Kidney epithelial cell (primary cell): ENCODE measurements around the gene DNAI7. TPM values are rescaled to one million over a fixed set of nuclear protein-coding genes. Genes with fewer than 3 reads are reported as not detected.

Source experiments
- DNase-seq: peaks from one replicate; pipeline ENCODE4 v3.0.0-alpha.2; 2010; ENCODE audit warnings: low read depth
- H3K27me3 ChIP-seq: 2 replicates; pipeline ENCODE4 v1.6.0; 2011; ENCODE audit warnings: low read length; ENCODE audit not compliant: control insufficient read depth, insufficient read depth
- H3K36me3 ChIP-seq: 2 replicates; pipeline ENCODE4 v1.5.1; 2011; ENCODE audit warnings: low read length; ENCODE audit not compliant: control insufficient read depth, insufficient read depth
- H3K4me3 ChIP-seq: 2 replicates; pipeline ENCODE4 v1.5.1; 2011; ENCODE audit warnings: low read depth, mild to moderate bottlenecking, control low read depth, low read length
- total RNA-seq: library from RNA; depleted of rRNA; stranded (reverse); fragments of >200 nt; gene quantifications from 2 replicates; pipeline ENCODE4 v1.2.3, GENCODE V29; 2015
- TF ChIP-seq, protein P1 (sequence below): IDR thresholded peaks from 2 replicates; pipeline ENCODE4 v1.5.1; 2011; ENCODE audit warnings: mild to moderate bottlenecking, moderate library complexity, low read length, control low read depth, inconsistent platforms; ENCODE audit not compliant: insufficient read depth, poor library complexity, severe bottlenecking

Gene DNAI7
- total RNA-seq, 1 donor from 2014 or later = not detected

GRCh38 chr12:25113651-25114050 is 81.3 kb downstream of the DNAI7 start:
- TF ChIP-seq, protein P1, sequence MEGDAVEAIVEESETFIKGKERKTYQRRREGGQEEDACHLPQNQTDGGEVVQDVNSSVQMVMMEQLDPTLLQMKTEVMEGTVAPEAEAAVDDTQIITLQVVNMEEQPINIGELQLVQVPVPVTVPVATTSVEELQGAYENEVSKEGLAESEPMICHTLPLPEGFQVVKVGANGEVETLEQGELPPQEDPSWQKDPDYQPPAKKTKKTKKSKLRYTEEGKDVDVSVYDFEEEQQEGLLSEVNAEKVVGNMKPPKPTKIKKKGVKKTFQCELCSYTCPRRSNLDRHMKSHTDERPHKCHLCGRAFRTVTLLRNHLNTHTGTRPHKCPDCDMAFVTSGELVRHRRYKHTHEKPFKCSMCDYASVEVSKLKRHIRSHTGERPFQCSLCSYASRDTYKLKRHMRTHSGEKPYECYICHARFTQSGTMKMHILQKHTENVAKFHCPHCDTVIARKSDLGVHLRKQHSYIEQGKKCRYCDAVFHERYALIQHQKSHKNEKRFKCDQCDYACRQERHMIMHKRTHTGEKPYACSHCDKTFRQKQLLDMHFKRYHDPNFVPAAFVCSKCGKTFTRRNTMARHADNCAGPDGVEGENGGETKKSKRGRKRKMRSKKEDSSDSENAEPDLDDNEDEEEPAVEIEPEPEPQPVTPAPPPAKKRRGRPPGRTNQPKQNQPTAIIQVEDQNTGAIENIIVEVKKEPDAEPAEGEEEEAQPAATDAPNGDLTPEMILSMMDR = no peak
- H3K4me3 ChIP-seq = no peak overlapping the region
- no peaks in the 10 kb centered on the region for H3K36me3 ChIP-seq
- H3K27me3 ChIP-seq = no peaks in the 10 kb centered on the region
- DNase-seq = no peak

DNA sequence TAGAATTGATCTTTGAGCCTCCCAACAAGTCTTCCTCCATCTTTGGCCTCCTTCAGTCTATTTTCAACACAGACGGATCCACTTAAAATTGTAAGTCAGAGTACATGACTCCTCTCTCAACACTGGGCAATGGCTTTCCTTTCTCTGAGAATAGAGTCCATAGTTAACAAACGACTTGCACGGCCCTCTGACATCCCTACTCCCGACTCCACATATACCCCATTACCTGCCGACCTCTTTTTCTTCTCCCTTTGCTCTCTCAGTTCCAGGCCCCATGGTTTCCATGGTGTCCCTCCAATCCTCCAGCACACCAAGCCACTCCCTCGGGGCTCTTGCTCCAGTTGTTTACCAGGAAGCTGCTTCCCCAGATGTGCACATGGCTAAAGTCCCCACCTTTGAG is 84.7 kb downstream of the DNAI7 start:
- no peaks in the 10 kb centered on the region for H3K27me3 ChIP-seq
- no peak for DNase-seq
- TF ChIP-seq, protein P1 = no peak
- H3K4me3 ChIP-seq = no peak overlapping the region
- no peaks in the 10 kb centered on the region for H3K36me3 ChIP-seq

GRCh38 chr12:25107920-25108319 is 87.0 kb downstream of the DNAI7 start:
- Histone ChIP-seq H3K27me3 (no peaks in the 10 kb centered on the region), H3K4me3 (no peak overlapping the region), H3K36me3 (no peaks in the 10 kb centered on the region)
- TF ChIP-seq, protein P1 = no peak
- no peak for DNase-seq

DNA sequence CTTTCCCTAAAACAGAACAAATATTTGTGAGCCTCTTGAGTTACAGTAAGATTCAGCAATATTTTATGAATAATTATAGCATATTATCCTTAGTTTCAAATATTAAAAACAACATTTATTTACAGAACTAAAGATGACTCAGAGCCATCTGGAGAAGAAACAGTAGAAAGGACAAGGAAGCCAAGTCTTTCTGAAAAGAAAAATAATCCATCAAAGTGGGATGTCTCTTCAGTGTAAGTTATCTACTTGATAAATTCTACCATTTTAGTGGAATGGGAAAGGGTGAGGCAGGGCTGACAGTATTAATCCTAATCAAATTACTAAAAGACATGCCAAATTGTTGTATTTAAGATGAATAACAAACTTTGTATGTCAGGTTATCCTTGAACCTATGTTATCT is 88.1 kb downstream of the DNAI7 start:
- Histone ChIP-seq H3K27me3 (no peaks in the 10 kb centered on the region), H3K36me3 (no peaks in the 10 kb centered on the region), H3K4me3 (no peak overlapping the region)
- DNase-seq = no peak
- TF ChIP-seq, protein P1 = no peak

- H3K27me3 ChIP-seq = no peaks in the 10 kb centered on the region
- DNase-seq = no peak
Observed at GRCh38 chr12:25102402-25102801, 92.6 kb downstream of the DNAI7 start.

DNA sequence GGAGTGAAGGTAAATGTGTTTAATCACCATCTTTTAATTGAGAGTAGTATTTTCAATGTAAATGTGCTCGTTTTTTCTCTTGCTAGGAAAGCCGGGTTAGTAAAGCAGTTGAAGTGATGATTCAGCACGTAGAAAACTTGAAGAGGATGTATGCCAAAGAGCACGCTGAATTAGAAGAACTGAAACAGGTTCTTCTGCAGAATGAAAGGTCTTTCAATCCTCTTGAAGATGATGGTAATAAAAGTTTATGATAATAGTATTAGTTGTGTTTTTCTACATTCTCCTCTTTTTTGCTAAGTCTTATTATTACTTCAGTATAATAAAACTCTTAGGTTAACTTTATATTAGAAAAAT is 93.9 kb downstream of the DNAI7 start:
- Histone ChIP-seq H3K4me3 (no peak overlapping the region), H3K27me3 (no peaks in the 10 kb centered on the region)
- no peak for DNase-seq

More at GRCh38 chr12:25102402-25102801, 92.6 kb downstream of the DNAI7 start:
- no peaks in the 10 kb centered on the region for H3K36me3 ChIP-seq
- TF ChIP-seq, protein P1 = no peak
- H3K4me3 ChIP-seq = no peak overlapping the region

More for the DNA sequence above, 93.9 kb downstream of the DNAI7 start:
- TF ChIP-seq, protein P1 = no peak
- H3K36me3 ChIP-seq = no peaks in the 10 kb centered on the region
